ENCODE measurements around the gene BDH1. TPM values are rescaled to one million over a fixed set of nuclear protein-coding genes. Genes with fewer than 3 reads are reported as not detected.

Gene BDH1, protein sequence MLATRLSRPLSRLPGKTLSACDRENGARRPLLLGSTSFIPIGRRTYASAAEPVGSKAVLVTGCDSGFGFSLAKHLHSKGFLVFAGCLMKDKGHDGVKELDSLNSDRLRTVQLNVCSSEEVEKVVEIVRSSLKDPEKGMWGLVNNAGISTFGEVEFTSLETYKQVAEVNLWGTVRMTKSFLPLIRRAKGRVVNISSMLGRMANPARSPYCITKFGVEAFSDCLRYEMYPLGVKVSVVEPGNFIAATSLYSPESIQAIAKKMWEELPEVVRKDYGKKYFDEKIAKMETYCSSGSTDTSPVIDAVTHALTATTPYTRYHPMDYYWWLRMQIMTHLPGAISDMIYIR
- 2.5 to 3.7 TPM (median 2.9 TPM) in 5 replicates for total RNA-seq (2022; extraction: Qiagen RNA extraction; ENCODE audit: low read depth)

GRCh38 chr3:197555281-197556261, at the start of gene BDH1:
Gene BDH1 (minus strand): TSS chr3:197555968. CDS start chr3:197546443, 9,525 bp downstream.

Other genes starting within 250 kb of the BDH1 start
- gene RUBCN, start 180.9 kb upstream of the BDH1 start, total RNA-seq (2022; extraction: Qiagen RNA extraction; ENCODE audit: low read depth) = 8.6 to 9.9 TPM (median 9.2 TPM) in 5 replicates
- 25.6 to 35.4 TPM (median 28.5 TPM) in 5 replicates for gene FYTTD1, start 193.9 kb upstream of the BDH1 start, total RNA-seq (2022; extraction: Qiagen RNA extraction; ENCODE audit: low read depth)
- 13.2 to 18.1 TPM (median 16.8 TPM) in 5 replicates for gene LRCH3, start 235.3 kb upstream of the BDH1 start, total RNA-seq (2022; extraction: Qiagen RNA extraction; ENCODE audit: low read depth)